Measurements from ENCODE around the gene ZNF397. TPM values are rescaled to one million over a fixed set of nuclear protein-coding genes. Genes with fewer than 3 reads are reported as not detected.

The ZNF397 gene
- 5.1 and 5.5 TPM in 2 replicates for total RNA-seq
- polyA plus RNA-seq, result 1.1 and 1.5 TPM in 2 replicates
- 2.0 and 2.2 TPM in 2 replicates for polyA plus RNA-seq (2011; cell fraction: cytosol; rRNA removed)
- polyA plus RNA-seq (2011; cell fraction: nucleus; rRNA removed), result 4.6 and 5.2 TPM in 2 replicates
- polyA plus RNA-seq (2012), result 2.9 and 4.4 TPM in 2 replicates
- polyA minus RNA-seq, result 3.5 and 5.3 TPM in 2 replicates
- polyA minus RNA-seq (2011; cell fraction: cytosol; rRNA and poly(A)+ RNA removed), result 3.0 TPM
- 4.1 and 5.4 TPM in 2 replicates for polyA minus RNA-seq (2011; cell fraction: nucleus; rRNA and poly(A)+ RNA removed)
- percentile 52 among the genes with signal in this experiment for Bru-seq, nascent RNA
- BruChase-seq, experiment 1, labeled RNA remaining after a 6-hour chase, result percentile 44 among the genes with signal in this experiment
- percentile 49 among the genes with signal in this experiment for BruChase-seq, experiment 2, labeled RNA remaining after a 2-hour chase
- long read RNA-seq, full-length matches to known transcripts, result 1 of 8 reads
- long read RNA-seq, partial matches to known transcripts, result 0 of 8 reads
- long read RNA-seq, other reads (novel, unspliced or antisense), result 7 of 8 reads

GRCh38 chr18:35240664-35241447, at the start of gene ZNF397:
ZNF397 (plus strand) TSS chr18:35241034; CDS start chr18:35242471, 1,437 bp downstream.
- BruUV-seq (replicated peaks), result no TSS peak
- ChIA-PET POLR2A (interaction anchor here (0.6 to 1.6 kb wide), 7 partner anchors 9 to 490 kb away, joined by 3 to 9 read pairs (median 4); partner anchors contain the start of genes ZNF24 and ZSCAN30), CTCF (interaction anchor here (0.7 to 2.2 kb wide), 9 partner anchors 27 to 620 kb away, joined by 3 to 10 read pairs (median 4); partner anchors contain the start of gene ZSCAN30)
- FAIRE-seq (peak; percentile 85), DNase-seq (ENCODE audit: low read depth, low spot score) (peak; percentile 97)
- Histone ChIP-seq H3K27me3 (ENCODE audit: control insufficient read depth in 2 of 2, insufficient read depth in 2 of 2, low read length in 2 of 2) (no peaks in the 10 kb centered on the region), H3K4me1 (ENCODE audit: control insufficient read depth, extremely low read depth, insufficient read depth, low read length) (peaks cover 12% of the 10 kb centered on the region), H2AFZ (ENCODE audit: low read depth, low read length) (peak within 1 kb of the TSS; percentile 95), H3K4me3 (replicated peaks in 1 of 3; ENCODE audit: insufficient read depth in 1 of 3, low read depth in 1 of 3, low read length in 3 of 3) (peak within 1 kb of the TSS; percentile 55 to 73 (median 56)), H3K79me2 (ENCODE audit: control insufficient read depth, insufficient read depth, low read length) (no peaks in the 10 kb centered on the region), H3K27ac (ENCODE audit: insufficient read depth, low read depth, low read length) (peak within 1 kb of the TSS; percentile 98), H4K20me1 (replicated peaks; ENCODE audit: control insufficient read depth, extremely low read depth, insufficient read depth, low read length) (no peaks in the 10 kb centered on the region), H3K9me1 (replicated peaks; ENCODE audit: control insufficient read depth, extremely low read depth, insufficient read depth, low read length) (no peaks in the 10 kb centered on the region), H3K9me3 (replicated peaks; ENCODE audit: control insufficient read depth, insufficient read depth, low read length) (peaks cover 8% of the 10 kb centered on the region), H3K4me2 (ENCODE audit: insufficient read depth, low read length) (peak within 1 kb of the TSS; percentile 95), H3K9ac (replicated peaks; ENCODE audit: extremely low read depth, insufficient read depth, low read length) (peak within 1 kb of the TSS; percentile 98), H3K36me3 (ENCODE audit: control insufficient read depth in 2 of 2, extremely low read depth in 1 of 2, insufficient read depth in 2 of 2, low read length in 2 of 2) (peaks cover 0 to 12% of the 10 kb centered on the region in 2 experiments)
- intact Hi-C loops (cut with micrococcal nuclease) (loop anchor here (1.0 to 5.0 kb wide), 7 partner anchors 26 to 886 kb away; partner anchors contain the start of genes ELP2, RMP24, SLC39A6 and ZNF24), dilution Hi-C loops (cut with MboI; ENCODE audit: extremely low pct_ligation_motif_present, low sequenced_read_pairs) (no loop called here)
- TF ChIP-seq MYC (IDR thresholded peaks at IDR 0.05; ENCODE audit: low read depth, low read length), result no peak
- TF ChIP-seq POLR2AphosphoS5 (IDR thresholded peaks at IDR 0.05; ENCODE audit: insufficient read depth, low read depth, low read length), result peak; percentile 87
- TF ChIP-seq POLR2A (IDR thresholded peaks at IDR 0.05; ENCODE audit: low read depth, low read length), result peak; percentile 70
- TF ChIP-seq FOS (IDR thresholded peaks at IDR 0.05; ENCODE audit: borderline replicate concordance, insufficient read depth, low read length), result peak; percentile 34
- no peak for TF ChIP-seq EZH2 (IDR thresholded peaks at IDR 0.05; ENCODE audit: borderline replicate concordance, low read depth, low read length, severe bottlenecking)
- TF ChIP-seq JUN (IDR thresholded peaks at IDR 0.05; ENCODE audit: borderline replicate concordance, insufficient read depth, insufficient read length, low read depth), result no peak
- no peak for TF ChIP-seq GATA2 (IDR thresholded peaks at IDR 0.05; ENCODE audit: insufficient read depth, insufficient read length, low read depth, low read length)
- TF ChIP-seq MAX (IDR thresholded peaks at IDR 0.05; ENCODE audit: insufficient read depth, insufficient read length), result peak; percentile 30

Data from endothelial cell of umbilical vein (primary cell).